Measurements from ENCODE around the gene RING1.

RING1 gene

GRCh38 chr6:33208091-33208967 lies at the start of gene RING1:
Gene RING1, plus strand, starts transcription at chr6:33208500. Its CDS starts 323 bp downstream, at chr6:33208823.
- DNase-seq, result peak; percentile 83

GRCh38 chr6:33160096-33160495 lies 48.2 kb upstream of the RING1 start:
- DNase-seq, result no peak

- DNase-seq, result no peak
These were observed 47.5 kb upstream of the RING1 start for GRCh38 chr6:33160728-33161344.

GRCh38 chr6:33161354-33162331 lies 46.7 kb upstream of the RING1 start:
- DNase-seq, result peak; percentile 79

DNA sequence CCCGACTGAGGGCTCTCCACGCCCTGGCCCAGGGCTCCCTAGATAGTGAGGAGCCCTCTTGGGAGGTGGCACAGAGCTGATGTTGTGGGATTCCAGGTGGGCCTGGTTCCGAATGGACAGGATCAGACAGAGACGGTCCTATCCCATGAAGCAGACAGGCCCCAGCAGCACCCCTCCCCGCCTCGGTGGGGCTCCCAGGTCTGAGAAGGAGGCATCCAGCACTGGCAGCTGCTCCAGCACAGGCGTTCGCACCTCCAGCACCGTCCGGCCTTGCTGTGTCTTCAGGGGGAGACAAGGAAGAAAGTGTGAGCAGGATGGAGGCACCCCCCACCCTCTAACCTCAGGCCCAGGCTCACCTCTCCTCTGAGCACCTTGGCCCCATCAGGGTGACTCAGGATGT lies 44.8 kb upstream of the RING1 start:
- no peak for DNase-seq

DNA sequence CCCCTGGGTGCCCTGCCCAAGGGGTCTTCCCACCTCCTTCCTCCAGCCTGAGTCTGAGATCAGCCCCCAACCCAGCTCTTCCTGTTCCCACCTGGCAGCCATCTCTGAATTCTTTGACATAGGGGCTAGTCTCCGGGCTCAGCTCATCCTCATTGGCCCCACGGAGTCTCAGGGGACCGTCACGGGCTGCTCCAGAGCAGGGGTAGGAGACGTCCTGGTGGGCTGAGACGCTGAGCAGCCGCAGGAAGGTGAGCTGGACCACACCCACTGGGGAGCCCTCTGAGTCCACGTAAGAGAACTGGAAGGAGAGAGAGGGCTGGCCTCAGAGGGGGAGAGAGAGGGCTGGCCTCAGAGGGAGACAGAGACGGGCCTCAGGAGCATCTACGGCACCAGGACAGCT lies 44.1 kb upstream of the RING1 start:
- no peak for DNase-seq

DNA sequence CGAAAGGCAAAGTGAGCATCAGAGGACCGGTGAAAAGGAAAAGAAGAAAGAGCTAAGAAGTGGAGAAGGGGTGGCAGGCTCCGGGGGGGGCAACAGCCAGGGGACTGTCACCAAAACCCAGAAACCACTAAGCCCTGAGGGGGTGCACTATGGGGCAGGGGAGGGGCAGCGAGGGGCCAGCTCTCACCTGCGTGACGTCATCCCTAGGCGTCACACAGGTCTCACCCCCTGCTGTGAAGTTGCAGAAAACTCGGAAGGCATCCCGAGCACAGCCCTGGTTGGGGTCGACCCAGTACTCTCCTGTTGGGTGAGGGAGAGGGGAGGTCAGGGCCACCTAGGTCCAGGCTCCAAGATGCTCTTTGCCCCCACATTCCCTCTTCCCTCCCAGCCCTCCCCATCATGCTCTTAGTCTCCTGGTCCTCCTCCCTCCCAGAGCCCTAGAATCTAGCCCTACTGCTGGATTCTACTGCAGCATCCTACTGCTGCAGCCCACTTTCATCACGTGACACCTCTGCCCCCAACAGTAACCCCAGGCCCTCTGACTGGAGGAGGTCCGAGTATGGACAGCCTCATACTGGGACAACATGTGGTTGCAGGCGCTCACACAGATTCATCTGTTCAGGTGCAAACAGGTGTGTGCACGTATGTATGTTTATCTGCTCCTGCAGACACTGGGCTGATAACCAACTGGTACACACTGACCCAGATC lies 43.5 kb upstream of the RING1 start:
- DNase-seq, result no peak

DNA sequence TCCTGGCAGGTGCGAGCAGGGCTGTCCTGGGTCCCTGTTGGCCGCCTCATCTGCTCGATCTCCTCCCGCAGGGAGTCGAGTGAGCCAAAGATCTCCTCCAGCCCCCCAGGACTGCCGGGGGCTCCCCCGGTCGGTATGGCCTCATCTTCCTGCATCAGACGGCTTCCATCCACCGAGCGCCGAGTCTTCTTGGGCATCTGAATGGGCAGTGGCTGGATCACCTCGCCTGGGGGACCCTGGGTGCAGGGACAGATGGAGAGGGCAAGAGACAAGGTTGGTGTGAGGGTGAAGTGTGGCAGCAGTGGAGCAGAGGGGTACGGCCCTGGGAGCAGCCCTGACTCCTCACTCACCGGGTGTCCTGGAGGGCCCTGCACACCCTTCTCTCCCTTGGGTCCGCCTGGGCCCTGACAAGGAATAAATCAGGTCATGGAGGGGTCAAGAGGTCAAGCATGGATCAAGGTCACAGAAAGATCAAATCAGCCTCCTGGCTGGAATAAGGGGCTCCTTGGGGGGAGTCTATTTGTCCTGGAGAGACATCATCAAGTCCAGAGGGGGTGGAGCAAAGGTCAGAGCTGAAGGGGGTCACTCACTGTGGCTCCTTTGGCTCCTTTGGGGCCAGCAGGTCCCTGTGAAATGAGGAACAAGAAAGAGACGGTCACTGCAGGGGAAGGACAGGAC lies 42.6 kb upstream of the RING1 start:
- DNase-seq, result no peak

DNA sequence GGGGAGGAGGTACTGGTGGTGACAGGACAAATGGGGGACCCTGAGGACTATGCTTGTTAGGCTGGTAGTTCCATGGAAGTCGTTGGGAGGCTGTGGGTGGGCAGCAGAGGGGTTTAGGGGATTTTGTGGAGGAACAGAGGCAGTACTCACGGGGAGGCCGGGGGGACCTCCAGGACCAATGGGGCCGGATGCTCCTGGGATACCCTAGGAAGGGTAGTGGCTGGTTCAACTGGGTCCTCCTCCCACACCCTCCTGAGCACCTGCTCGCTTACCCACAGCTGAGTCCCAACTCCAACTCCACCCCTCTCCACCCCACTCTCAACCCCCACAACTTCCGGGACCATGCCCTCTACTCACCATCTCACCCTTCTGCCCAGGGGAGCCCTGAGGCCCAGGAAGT lies 41.9 kb upstream of the RING1 start:
- no peak for DNase-seq

DNA sequence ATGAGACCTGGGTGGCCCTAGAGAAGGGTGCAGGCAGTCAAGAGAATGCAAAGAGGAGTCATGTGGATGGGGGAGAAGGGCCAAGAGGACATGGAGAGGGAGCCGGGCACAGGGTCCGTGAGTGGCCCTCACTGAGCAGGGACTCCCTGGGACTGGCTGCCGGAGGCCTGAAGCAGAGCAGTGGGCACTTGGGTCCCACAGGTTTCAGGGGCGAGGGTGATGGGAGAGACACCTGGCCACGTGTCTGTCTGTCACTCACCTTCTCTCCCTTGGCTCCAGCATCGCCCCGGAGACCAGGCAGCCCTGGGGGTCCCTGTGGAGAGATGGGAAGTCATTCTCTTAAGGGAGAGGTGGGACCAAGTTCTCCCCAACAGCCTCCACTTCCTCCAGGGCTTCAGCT lies 41.5 kb upstream of the RING1 start:
- DNase-seq, result no peak

- no peak for DNase-seq
These were observed 40.7 kb upstream of the RING1 start for GRCh38 chr6:33167374-33168283.

DNA sequence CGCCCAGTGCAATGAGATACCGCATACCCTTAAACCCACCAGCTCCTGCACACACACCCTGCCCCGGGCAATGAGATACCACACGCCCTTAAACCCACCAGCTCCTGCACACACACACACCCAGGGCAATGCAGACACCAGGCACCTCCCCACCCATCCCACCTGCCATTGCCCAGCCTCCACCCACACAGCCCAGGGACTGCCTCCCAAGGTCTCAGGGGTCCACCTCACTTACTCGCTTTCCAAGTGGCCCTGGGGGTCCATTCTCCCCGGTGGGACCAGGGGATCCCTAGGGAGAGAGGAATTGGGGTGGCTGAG lies 40.1 kb upstream of the RING1 start:
- DNase-seq, result no peak

DNA sequence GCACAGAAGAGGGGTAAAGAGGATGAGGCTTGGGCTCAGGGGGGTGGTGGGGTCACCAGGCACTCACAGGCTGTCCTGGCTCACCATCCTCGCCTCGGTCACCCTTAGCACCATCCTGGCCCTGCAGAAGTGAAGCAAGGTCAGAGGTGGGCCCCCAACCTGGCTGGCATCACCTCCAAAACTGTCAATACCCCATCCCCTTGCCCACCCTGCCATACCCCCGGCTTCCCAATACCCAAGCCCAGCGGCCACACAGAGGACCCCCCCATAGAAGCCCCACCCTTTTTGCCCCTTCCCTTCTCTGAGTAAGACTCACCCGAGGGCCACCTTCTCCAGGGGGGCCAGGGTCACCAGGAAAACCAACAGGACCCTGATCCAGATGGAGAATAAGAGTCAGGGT lies 39.7 kb upstream of the RING1 start:
- DNase-seq, result no peak

DNA sequence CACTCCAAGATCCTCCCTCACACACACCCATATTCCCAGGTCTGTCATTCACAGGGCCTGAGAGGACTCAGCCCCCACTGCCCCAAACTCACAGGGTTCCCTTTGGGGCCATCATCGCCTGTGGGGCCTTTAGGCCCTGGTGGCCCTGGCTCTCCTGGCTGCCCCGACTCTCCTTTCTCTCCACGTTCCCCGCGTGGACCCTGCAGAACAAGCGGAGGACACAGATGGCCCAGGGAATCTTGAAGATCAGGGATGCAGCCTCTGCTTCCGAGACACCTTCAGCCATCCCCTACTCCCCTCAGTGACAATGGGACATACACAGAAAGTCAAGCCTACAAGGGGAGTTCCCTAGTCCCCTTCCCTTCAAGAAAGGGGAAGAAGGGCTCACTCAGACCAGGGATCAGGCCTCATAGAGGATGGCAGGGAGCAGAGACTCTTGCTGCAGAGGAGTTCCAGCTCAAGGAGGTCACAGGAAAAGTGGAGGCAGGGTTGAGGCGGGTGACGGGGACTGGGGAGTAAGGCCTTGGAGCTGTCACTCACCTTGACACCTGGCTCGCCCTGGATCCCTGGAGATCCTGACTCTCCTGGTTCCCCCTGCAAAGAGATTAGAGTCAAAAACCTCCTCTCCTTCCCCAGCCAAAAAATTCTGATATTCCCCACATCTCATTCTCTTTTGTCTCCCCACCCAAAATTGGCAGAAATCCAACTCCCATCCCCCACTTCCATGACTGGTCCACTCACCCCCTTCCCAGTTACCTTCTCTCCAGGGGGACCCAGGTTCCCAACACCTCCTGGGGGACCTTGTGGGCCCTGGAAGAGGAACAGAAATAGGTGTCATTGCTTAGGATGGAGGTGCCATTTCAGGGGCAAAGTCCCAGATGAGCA lies 38.8 kb upstream of the RING1 start:
- no peak for DNase-seq

DNA sequence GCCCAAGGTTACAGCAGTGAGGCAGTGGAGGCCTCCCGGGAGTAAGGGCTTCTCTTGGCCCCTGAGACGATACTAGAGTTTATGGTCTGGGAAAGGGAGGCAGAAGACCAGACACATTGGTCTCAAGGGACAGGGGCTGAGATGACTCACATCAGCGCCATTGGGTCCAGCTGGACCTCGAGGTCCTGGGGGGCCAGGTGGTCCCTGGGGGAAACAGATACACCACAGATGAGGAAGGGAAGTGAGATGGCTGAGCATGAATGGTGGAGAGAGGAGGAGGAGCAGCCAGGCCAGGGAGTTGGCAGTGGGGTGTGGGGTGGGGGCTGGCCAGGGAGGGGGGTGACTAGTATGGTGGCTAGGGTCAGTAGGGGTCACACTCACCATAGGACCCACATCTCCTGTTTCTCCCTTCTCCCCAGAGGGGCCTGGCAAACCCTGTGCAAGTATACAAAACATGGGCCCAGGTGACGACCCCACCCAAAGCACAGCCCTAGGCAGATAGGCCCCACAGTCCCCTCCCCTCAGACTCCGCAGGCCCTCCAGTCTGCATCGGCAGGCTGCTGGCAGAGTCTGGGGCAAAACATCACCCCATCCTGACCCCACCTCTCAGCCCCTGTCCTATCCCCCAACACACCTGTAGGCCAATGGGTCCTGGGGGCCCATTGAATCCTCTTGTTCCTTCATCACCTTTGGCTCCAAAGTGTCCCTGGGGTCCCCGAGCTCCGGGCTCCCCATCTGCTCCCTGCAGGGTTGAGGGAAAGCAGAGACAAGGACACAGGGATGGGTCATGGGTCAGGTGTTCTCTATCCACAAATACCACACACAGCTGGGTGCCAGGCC lies 37.9 kb upstream of the RING1 start:
- DNase-seq, result no peak

- DNase-seq, result no peak
These were observed 37.1 kb upstream of the RING1 start for GRCh38 chr6:33171016-33171879.

DNA sequence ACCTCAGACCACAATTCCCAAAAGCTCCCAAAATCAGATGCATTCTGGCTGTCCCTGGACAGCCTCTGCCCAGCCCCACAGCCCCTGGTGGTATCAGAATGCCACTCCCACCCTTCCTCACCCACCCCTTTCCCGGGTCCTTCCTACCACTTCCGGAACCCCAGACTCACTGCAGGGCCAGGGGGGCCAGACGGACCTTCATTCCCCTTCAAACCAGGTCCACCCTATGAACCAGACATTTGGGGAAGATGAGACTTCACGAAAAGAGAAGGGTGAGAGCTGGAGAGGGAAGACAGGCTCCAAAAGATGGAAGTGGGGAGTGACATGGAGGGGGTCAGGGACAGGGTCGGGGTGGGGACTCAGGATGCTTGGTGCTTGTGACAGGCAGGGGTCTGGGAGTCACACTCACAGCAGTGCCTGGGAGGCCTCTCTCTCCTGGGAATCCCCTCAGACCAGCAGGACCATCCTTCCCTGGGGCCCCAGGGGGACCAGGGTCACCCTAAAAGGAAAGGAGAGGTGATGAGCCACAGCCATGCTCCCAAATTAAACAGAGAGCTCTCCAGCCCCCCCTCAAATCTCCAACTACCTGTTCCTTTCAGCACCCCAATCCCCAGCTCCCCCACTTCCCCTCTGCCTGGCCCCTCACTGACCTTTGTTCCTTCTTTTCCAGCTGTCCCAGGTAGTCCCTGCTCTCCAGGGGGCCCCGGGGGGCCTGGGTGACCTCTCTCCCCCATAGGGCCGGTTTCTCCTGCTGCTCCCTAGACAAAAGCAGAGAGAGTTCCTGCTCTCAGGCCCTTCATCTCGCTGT lies 36.2 kb upstream of the RING1 start:
- no peak for DNase-seq
